DND-41 (cell line): ENCODE results near the gene MMD2.
A peak's percentile ranks its signal among the peaks of the same experiment; 100 is the strongest.
"Not testable (repeated sequence)": the region's sequence is repeated elsewhere in the genome, so short reads cannot be mapped to it uniquely, and the experiment has no call there.

Source experiments
- ATAC-seq: fragments of 200-7000 bp; cut with Tn5 transposase; 3 replicates; pipeline ENCODE4 v1.9.1; 2021; ENCODE audit warnings: low read depth; ENCODE audit not compliant: insufficient read depth
- DNase-seq: peaks from one replicate; pipeline ENCODE4 v3.0.0-alpha.2; 2020
- H2AFZ ChIP-seq: 2 replicates; pipeline ENCODE4 v1.6.0; 2012; ENCODE audit warnings: low read depth, low read length
- H3K27ac ChIP-seq: 2 replicates; pipeline ENCODE4 v1.5.1; 2012; ENCODE audit warnings: low read length, inconsistent platforms
- H3K27me3 ChIP-seq: fragments of 200-600 bp; sonication (generic); 2 replicates; pipeline ENCODE4 v1.6.0; 2012; ENCODE audit warnings: low read length, mild to moderate bottlenecking, inconsistent platforms; ENCODE audit not compliant: insufficient read depth, poor library complexity
- H3K36me3 ChIP-seq: 2 replicates; pipeline ENCODE4 v1.5.1; 2012; ENCODE audit warnings: low read length, inconsistent platforms; ENCODE audit not compliant: insufficient read depth
- H3K4me1 ChIP-seq: 2 replicates; pipeline ENCODE4 v1.5.1; 2012; ENCODE audit warnings: mild to moderate bottlenecking, low read length; ENCODE audit not compliant: insufficient read depth
- H3K4me2 ChIP-seq: 2 replicates; pipeline ENCODE4 v1.6.0; 2012; ENCODE audit warnings: mild to moderate bottlenecking, moderate library complexity, low read length, inconsistent platforms; ENCODE audit not compliant: insufficient read depth
- H3K4me3 ChIP-seq, 2 experiments: fragments of 200-600 bp in 1 of 2; shearing (Covaris generic) in 1 of 2; 2 replicates each; pipeline ENCODE4 v1.5.1; 2012 to 2016; ENCODE audit warnings: inconsistent platforms in 2 of 2, low read length in 2 of 2, mild to moderate bottlenecking in 2 of 2, low read depth in 1 of 2, moderate library complexity in 1 of 2
- H3K79me2 ChIP-seq: 2 replicates; pipeline ENCODE4 v1.6.0; 2012; ENCODE audit warnings: low read length, inconsistent platforms; ENCODE audit not compliant: insufficient read depth
- H3K9ac ChIP-seq: 2 replicates; pipeline ENCODE4 v1.6.0; 2012; ENCODE audit warnings: low read depth, mild to moderate bottlenecking, inconsistent platforms, low read length, moderate library complexity
- H3K9me3 ChIP-seq: 2 replicates; pipeline ENCODE4 v1.5.1; 2012; ENCODE audit warnings: low read length, moderate library complexity, mild to moderate bottlenecking, inconsistent platforms; ENCODE audit not compliant: insufficient read depth, severe bottlenecking
- H4K20me1 ChIP-seq: 2 replicates; pipeline ENCODE4 v1.6.0; 2012; ENCODE audit warnings: low read length; ENCODE audit not compliant: insufficient read depth
- EZH2 ChIP-seq: IDR thresholded peaks from 3 replicates; pipeline ENCODE4 v1.6.1; 2012; ENCODE audit warnings: borderline replicate concordance, low read depth, mild to moderate bottlenecking, moderate library complexity, low read length, inconsistent platforms; ENCODE audit not compliant: severe bottlenecking
- TF ChIP-seq, protein P1 (sequence below): IDR thresholded peaks from 2 replicates; pipeline ENCODE4 v1.5.1; 2012; ENCODE audit warnings: borderline replicate concordance, low read length, moderate library complexity, mild to moderate bottlenecking; ENCODE audit not compliant: poor library complexity, severe bottlenecking; ENCODE audit errors: extremely low read depth

MMD2 gene

DNA sequence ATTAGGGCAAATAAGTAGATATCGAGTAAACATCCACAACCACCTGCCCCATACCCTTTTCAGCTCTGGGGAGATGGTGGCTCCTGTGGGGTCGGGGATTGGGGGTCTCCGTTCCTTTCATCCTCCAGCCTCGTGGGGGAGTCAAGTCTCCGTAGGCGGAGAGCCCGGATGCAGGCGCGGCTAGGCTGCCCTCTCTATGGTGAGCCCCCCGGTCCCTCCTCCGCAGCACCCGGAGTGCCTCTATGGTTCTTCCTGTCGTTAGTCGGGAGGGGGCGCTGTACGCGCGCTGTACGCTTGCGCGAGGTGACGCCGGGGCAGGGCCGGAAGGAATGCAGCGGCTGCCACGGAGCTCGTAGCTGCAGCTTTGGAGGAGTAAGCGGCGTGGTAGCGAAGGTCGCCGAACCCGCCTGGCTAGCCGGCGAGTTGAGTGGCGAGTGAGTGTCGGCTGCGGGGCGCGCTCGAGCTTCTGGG lies 14.8 kb upstream of the MMD2 start:
- Histone ChIP-seq H3K27ac (peak overlapping the region; percentile 79), H3K9me3 (no peaks in the 10 kb centered on the region), H3K27me3 (no peaks in the 10 kb centered on the region), H4K20me1 (peaks cover 10% of the 10 kb centered on the region; the same call in 1 of the 2 replicates), H3K36me3 (peaks cover 27% of the 10 kb centered on the region), H3K4me1 (peaks cover 24% of the 10 kb centered on the region), H3K4me3 (peak overlapping the region; percentile 89 to 96), H3K9ac (peak overlapping the region; percentile 87), H3K4me2 (peak overlapping the region; percentile 75), H3K79me2 (peaks cover 47% of the 10 kb centered on the region), H2AFZ (peak overlapping the region; percentile 82)
- ATAC-seq (peak; percentile 94), DNase-seq (peak; percentile 95)
- TF ChIP-seq, protein P1, sequence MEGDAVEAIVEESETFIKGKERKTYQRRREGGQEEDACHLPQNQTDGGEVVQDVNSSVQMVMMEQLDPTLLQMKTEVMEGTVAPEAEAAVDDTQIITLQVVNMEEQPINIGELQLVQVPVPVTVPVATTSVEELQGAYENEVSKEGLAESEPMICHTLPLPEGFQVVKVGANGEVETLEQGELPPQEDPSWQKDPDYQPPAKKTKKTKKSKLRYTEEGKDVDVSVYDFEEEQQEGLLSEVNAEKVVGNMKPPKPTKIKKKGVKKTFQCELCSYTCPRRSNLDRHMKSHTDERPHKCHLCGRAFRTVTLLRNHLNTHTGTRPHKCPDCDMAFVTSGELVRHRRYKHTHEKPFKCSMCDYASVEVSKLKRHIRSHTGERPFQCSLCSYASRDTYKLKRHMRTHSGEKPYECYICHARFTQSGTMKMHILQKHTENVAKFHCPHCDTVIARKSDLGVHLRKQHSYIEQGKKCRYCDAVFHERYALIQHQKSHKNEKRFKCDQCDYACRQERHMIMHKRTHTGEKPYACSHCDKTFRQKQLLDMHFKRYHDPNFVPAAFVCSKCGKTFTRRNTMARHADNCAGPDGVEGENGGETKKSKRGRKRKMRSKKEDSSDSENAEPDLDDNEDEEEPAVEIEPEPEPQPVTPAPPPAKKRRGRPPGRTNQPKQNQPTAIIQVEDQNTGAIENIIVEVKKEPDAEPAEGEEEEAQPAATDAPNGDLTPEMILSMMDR: peak; percentile 83
- TF ChIP-seq EZH2: no peak

DNA sequence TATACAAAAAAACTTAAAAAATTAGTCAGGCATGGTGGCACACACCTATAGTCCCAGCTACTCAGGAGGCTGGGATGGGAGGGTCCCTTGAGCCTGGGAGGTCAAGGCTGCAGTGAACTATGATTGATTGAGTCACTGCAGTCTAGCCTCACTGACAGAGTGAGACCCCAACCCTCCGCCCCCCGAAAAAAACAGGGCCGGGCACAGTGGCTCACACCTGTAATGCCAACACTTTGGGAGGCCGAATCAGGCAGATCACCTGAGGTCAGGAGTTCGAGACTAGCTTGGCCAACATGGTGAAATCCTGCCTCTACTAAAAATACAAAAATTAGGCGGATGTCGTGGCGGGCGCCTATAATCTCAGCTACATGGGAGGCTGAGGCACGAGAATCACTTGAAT lies 13.5 kb upstream of the MMD2 start:
- H4K20me1 ChIP-seq: peaks cover 10% of the 10 kb centered on the region; the same call in 1 of the 2 replicates
- H3K4me2 ChIP-seq, DNase-seq, H3K27me3 ChIP-seq, ATAC-seq, H2AFZ ChIP-seq, H3K9me3 ChIP-seq, H3K9ac ChIP-seq, H3K4me3 ChIP-seq, H3K27ac ChIP-seq: not testable (repeated sequence)
- H3K36me3 ChIP-seq: peaks cover 14% of the 10 kb centered on the region
- H3K4me1 ChIP-seq: peaks cover 20% of the 10 kb centered on the region
- H3K79me2 ChIP-seq: peaks cover 34% of the 10 kb centered on the region

DNA sequence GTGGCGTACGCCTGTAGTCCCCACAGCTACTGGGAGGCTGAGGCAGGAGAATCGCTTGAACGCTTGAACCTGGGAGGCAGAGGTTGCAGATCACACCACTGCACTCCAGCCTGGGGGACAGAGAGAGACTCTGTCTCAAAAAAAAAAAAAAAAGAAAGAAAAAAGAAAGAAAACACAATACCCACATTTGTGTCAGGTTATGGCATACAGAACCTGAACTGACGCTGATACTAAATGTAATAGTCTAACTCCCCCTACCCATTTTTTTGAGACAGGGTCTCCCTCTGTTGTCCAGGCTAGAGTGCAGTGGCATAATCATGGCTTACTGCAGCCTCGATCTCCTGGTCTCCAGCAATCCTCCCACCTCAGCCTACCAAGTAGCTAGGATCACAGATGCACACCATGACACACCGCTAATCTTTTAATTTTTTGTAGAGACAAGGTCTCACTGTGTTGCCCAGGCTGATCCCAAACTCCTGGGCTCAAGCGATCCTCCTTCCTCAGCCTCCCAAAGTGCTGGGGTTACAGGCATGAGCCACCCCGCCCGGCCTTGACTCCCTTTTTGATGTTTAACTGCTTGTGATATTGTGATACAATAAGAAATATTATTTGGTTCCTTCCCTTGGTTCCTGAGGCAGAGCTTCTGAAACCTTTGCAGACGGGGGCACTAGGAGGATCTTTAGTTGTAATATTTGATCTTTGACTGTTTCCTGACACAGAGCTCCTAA lies 6.5 kb upstream of the MMD2 start:
- Histone ChIP-seq H3K27me3 (no peaks in the 10 kb centered on the region), H3K9ac (no peak overlapping the region), H3K27ac (no peak overlapping the region), H3K79me2 (no peaks in the 10 kb centered on the region), H3K36me3 (no peaks in the 10 kb centered on the region), H3K9me3 (no peaks in the 10 kb centered on the region), H3K4me3 (no peak overlapping the region), H3K4me2 (no peak overlapping the region), H4K20me1 (no peaks in the 10 kb centered on the region), H3K4me1 (no peaks in the 10 kb centered on the region), H2AFZ (no peak overlapping the region)
- TF ChIP-seq, protein P1: no peak
- no peak for TF ChIP-seq EZH2
- ATAC-seq (no peak), DNase-seq (no peak)

DNA sequence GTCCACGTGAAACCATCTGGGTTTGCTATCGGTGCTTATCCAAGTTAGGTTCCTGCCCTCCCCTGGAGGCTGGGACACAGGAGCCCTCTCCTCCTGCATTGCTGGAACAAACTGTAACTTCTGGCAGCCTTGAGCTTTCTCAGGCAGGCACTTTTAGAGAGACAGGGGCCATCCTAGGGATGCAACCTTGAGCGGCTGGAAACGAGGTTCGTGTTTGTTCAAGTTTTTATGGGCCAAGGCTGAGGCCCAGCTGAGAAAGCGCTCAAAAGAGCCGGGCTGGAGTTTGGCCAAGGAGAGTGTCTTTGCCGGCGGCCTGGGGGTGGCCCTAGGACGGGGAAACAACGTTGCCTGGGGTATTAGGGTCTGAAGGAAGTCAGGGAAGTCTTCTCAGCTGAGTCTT lies 5.5 kb upstream of the MMD2 start:
- no peaks in the 10 kb centered on the region for H3K9me3 ChIP-seq
- no peak overlapping the region for H2AFZ ChIP-seq
- H3K79me2 ChIP-seq: no peaks in the 10 kb centered on the region
- H3K4me2 ChIP-seq: no peak overlapping the region
- no peak overlapping the region for H3K9ac ChIP-seq
- no peak overlapping the region for H3K4me3 ChIP-seq
- no peak for DNase-seq
- ATAC-seq: no peak
- no peaks in the 10 kb centered on the region for H4K20me1 ChIP-seq
- no peaks in the 10 kb centered on the region for H3K36me3 ChIP-seq
- no peak overlapping the region for H3K27ac ChIP-seq
- H3K4me1 ChIP-seq: no peaks in the 10 kb centered on the region
- TF ChIP-seq, protein P1: no peak
- no peak for TF ChIP-seq EZH2
- H3K27me3 ChIP-seq: no peaks in the 10 kb centered on the region
